ENCODE results near the gene TKT. TPM values are rescaled to one million over a fixed set of nuclear protein-coding genes. Genes with fewer than 3 reads are reported as not detected.

TKT gene
- total and polyA plus RNA-seq, 2 experiments from 2014 or later: 584 to 1,411 TPM

DNA sequence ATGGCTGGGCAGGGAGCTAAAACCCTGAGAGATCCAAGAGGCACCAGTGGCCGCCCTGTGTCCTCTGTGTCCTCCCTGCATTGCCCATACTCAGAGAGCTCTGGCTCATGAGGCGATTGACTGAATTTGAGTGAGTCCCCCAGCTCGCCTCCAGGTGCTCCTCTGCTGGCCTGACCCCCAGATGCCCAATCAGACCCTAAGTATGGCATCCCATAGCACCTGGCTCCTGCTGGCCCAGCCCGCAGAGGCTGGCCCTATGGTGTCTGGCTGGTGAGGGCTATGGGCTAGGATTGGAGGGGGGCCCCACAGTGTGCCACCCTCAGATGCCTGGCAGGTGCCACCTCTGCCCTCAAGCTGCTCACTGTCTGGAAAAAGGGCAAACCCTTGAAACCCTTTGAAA is 1.6 kb upstream of the TKT start:
- Mint-ChIP-seq H3K27me3 (ENCODE audit: insufficient read depth, low read depth, poor library complexity) (peaks cover 40% of the 10 kb centered on the region), H3K4me1 (peaks cover 47% of the 10 kb centered on the region), H3K4me3 (no peak overlapping the region; the same call in 2 of the 3 replicates), H3K36me3 (ENCODE audit: low read depth) (peaks cover 27% of the 10 kb centered on the region), H3K9me3 (no peaks in the 10 kb centered on the region), H3K27ac (no peak overlapping the region)
- peaks cover 39% of the 10 kb centered on the region for H3K79me2 ChIP-seq (replicated peaks; ENCODE audit: insufficient read depth)
- TF ChIP-seq ZNF462 (CRISPR knock-in tag; IDR thresholded peaks at IDR 0.05) (no peak), ZNF114 (CRISPR knock-in tag; IDR thresholded peaks at IDR 0.05) (no peak)
- TF ChIP-seq, protein P1, sequence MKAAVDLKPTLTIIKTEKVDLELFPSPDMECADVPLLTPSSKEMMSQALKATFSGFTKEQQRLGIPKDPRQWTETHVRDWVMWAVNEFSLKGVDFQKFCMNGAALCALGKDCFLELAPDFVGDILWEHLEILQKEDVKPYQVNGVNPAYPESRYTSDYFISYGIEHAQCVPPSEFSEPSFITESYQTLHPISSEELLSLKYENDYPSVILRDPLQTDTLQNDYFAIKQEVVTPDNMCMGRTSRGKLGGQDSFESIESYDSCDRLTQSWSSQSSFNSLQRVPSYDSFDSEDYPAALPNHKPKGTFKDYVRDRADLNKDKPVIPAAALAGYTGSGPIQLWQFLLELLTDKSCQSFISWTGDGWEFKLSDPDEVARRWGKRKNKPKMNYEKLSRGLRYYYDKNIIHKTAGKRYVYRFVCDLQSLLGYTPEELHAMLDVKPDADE (IDR thresholded peaks at IDR 0.05): no peak
- TF ChIP-seq, protein P2, sequence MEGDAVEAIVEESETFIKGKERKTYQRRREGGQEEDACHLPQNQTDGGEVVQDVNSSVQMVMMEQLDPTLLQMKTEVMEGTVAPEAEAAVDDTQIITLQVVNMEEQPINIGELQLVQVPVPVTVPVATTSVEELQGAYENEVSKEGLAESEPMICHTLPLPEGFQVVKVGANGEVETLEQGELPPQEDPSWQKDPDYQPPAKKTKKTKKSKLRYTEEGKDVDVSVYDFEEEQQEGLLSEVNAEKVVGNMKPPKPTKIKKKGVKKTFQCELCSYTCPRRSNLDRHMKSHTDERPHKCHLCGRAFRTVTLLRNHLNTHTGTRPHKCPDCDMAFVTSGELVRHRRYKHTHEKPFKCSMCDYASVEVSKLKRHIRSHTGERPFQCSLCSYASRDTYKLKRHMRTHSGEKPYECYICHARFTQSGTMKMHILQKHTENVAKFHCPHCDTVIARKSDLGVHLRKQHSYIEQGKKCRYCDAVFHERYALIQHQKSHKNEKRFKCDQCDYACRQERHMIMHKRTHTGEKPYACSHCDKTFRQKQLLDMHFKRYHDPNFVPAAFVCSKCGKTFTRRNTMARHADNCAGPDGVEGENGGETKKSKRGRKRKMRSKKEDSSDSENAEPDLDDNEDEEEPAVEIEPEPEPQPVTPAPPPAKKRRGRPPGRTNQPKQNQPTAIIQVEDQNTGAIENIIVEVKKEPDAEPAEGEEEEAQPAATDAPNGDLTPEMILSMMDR (conservative IDR thresholded peaks at IDR 0.05; ENCODE audit: low read depth in 2 of 2): no peak
- no peak overlapping the region for H3K4me3 ChIP-seq
- H3F3A ChIP-seq (replicated peaks; ENCODE audit: low read depth): peaks cover 24% of the 10 kb centered on the region
- H4K20me1 ChIP-seq (replicated peaks; ENCODE audit: insufficient read depth): peaks cover 15% of the 10 kb centered on the region
- H3K36me3 ChIP-seq (ENCODE audit: insufficient read depth): peaks cover 13% of the 10 kb centered on the region; the same call in 1 of the 2 replicates
- H3K9me2 ChIP-seq (ENCODE audit: insufficient read depth): peaks cover 11% of the 10 kb centered on the region; the same call in 1 of the 2 replicates
- DNase-seq (ENCODE audit: low spot score) (no peak), ATAC-seq (no peak)
- H3K27ac ChIP-seq (ENCODE audit: low read depth): no peak overlapping the region
- peaks cover 46% of the 10 kb centered on the region for H3K4me1 ChIP-seq (ENCODE audit: insufficient read depth)
- H2AFZ ChIP-seq: no peak overlapping the region
- H3K27me3 ChIP-seq (ENCODE audit: insufficient read depth): no peaks in the 10 kb centered on the region
- H3K4me2 ChIP-seq: 0 out of 2 replicates have a peak overlapping the region, but pooled peaks have one; percentile 39
